ENCODE data around the gene RNF220. TPM values are rescaled to one million over a fixed set of nuclear protein-coding genes. Genes with fewer than 3 reads are reported as not detected.

The RNF220 gene
- polyA plus RNA-seq, 12 donors, result 36.9 to 80.5 (median 52.6) TPM; not detected in 1

- DNase-seq, result no peak
These were observed 201.7 kb downstream of the RNF220 start for GRCh38 chr1:44606701-44607281.

DNA sequence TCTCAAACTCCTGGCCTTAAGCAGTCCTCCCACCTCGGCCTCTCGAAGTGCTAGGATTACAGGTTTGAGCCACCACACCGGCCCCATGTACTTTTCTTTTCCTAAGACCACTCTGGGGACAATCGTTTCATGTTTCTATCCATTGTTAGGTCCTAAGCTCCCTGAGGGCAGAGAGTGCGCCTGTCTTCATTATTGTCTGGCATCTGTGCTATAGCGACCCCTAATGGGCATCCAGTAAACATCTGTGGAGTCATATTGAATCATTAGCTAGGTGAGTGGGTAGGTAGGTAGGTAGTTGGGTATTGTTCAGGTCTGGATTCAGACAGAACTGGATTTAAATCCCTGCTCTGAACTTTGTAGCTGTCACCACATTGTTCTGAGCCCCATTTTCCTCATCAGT lies 203.1 kb downstream of the RNF220 start:
- DNase-seq, result no peak

DNA sequence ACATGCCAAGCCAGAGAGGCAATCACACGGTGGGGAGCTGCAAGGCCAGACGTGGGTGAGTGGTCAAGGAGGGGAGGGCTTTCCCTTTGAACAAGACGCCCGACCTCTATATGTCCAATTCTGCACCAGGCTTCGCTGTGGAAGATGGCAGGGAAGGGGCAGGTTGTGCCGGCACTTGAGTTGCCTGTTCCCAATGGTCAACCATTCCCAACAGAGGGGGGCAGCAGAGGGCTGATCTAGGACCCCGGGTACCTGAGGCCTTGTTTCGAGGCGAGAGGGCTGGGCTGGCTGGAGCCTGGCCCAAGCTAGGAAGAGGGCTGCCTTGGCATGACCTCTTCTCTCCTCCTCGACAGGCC lies 204.3 kb downstream of the RNF220 start:
- DNase-seq, result no peak

DNA sequence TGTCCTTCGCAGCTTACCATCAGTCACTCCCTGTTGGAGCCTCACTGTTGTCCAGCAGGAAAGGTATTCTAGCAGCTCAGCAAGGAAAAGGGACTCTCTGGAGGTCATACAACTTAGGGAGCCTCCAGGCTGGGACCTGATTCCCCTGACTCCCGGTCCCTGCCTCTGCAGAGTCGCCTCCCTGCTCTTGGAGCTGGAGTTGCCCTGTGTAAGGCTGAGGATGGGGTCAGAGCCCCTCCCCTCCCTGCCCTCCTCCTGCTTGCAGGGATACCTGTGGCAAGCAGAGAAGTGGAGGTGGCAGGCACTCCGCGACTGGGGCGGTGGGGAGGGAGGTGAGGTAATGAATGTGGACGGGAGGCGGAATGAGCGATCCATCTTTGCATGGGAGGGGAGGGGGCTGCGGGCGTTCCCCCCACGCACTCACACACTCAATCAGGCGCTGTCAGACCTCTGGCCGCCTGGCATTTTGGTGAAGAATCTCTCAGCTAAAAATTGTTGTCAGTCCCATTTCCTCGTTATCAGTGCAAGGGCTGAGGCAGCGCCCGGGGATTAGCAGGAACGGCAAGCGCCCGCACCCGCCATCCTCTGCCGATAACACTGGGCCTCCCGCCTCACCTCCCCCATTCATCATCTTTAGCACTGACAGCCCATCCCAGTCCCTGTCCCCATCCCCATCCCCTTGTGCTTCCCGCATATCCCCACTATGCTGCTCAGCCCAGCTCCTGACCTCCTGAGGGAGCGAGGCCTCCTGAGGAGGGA lies 204.9 kb downstream of the RNF220 start:
- DNase-seq, result no peak

GRCh38 chr1:44610527-44611148 lies 205.6 kb downstream of the RNF220 start:
- no peak for DNase-seq

GRCh38 chr1:44611419-44611818 lies 206.4 kb downstream of the RNF220 start:
- DNase-seq, result no peak

DNA sequence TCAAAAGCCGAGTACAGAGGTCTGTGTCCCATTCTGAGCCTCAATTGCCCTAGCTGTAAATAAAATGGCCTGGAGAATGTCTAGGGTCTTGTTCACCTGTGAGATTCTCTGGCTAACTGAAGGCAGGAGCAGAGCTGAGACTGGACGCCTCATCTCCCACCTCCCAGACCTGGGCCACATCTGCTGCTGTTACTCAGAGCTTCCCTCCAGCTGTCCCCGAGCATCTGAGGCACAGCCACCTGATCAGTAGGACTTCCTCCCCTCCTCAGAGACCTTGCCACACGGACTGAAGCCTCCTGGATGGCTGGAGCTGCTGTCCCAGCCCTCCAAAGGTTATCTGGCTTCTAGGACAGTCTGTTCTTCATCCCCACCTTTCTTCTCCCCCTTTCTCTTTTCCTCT lies 206.8 kb downstream of the RNF220 start:
- no peak for DNase-seq

DNA sequence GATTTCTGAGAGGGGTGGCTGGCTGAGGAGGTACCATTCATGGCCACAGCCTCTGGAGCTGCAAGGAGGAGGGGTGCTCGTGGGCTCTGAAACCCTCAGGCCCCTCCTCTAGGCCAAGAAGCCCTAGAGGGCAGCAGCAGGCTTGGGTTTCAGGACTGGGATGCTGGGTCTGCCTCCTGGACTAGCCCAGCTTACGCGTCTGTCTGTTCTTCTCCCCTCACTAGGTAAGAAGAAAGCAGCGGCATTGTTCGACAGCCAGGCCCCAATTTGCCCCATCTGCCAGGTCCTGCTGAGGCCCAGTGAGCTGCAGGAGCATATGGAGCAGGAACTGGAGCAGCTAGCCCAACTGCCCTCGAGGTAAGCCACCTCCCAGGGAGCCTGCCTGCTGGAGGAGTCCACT lies 208.9 kb downstream of the RNF220 start:
- no peak for DNase-seq

GRCh38 chr1:44616284-44616990 lies 211.4 kb downstream of the RNF220 start:
- no peak for DNase-seq

DNA sequence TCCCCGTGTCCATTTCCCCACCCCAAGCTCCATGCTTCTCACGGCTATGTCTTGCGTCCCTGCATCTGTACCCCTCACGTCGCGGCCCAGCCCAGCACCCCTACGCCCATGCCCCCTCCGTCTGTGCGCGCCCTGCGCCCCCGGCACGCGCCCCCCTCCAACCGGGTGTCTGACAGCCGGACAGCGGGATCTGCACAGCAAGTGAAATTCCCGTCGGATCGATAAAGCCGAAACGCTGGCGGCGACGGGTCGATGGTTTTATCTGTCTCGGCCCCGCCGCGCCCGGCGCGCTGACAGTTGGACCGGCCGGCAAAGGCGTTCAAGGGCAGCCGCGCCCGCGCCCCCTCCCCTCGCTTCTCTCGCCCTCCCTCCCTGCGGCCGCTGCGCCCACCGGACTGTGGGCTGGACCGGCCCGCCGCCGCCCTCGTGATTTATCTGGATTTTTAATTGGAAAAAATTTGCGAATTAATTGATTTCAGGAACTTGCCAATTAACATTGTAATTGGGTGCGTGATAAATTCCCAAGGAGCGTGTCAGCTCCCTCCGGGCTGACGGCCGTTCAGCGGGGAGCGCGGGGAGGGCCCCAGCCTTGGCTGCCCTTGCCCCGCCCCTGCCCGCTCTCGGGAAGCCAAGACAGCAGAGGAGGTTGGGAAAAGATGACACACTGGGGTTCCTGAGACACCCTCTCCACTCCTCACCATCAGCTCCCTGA lies 212.1 kb downstream of the RNF220 start:
- no peak for DNase-seq

GRCh38 chr1:44617703-44618029 lies 212.6 kb downstream of the RNF220 start:
- no peak for DNase-seq

GRCh38 chr1:44619261-44619900 lies 214.3 kb downstream of the RNF220 start:
- DNase-seq, result no peak

DNA sequence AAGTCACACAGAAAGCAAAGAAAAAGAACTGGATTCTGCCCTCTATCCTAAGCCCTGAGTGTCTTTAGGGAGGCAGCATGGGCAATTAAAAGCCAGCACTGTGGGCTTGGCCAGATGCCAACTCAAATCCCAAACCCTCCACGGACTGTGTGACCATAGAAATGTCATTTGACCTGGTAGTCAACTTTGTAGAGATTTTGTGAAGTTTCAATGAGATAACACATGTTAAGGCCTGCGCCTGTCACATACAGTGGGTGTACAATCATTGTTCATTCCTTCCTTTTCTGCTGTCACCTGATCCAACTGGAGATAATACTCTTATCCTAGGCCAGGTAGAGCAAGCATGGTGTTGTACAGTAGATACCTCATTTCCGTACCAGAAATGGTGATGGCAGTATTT lies 215.0 kb downstream of the RNF220 start:
- DNase-seq, result no peak

- no peak for DNase-seq
These were observed 216.8 kb downstream of the RNF220 start for GRCh38 chr1:44621841-44622286.

DNA sequence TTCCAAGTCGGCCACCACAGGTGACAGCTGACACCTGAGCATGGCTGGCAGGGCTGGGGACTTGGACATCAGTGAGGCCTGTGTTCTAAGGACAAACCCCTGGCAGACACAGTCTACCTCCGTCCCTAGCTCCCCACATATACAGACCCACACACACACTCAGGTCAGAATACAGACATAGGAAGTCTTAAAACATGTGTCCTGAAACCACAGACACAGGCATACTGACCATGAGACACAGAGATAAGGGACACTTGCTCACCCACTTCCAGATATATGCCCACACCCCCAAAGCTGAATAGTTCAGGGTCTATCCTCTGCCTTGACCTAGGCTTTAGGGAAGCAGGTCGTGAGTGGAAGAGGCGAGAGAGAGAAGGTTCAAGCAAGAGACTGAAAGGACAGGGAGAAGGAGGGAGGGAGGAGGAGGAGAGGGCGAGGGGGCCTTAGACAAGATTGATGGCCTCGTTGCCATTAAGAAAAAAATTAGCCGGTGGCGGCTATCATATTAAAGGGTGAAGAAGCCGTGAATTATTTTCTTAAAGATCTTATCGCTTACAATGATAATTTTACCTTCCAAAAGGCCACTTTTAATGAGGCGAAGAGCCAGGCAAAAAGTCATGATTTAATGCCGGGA lies 219.3 kb downstream of the RNF220 start:
- DNase-seq, result no peak

DNA sequence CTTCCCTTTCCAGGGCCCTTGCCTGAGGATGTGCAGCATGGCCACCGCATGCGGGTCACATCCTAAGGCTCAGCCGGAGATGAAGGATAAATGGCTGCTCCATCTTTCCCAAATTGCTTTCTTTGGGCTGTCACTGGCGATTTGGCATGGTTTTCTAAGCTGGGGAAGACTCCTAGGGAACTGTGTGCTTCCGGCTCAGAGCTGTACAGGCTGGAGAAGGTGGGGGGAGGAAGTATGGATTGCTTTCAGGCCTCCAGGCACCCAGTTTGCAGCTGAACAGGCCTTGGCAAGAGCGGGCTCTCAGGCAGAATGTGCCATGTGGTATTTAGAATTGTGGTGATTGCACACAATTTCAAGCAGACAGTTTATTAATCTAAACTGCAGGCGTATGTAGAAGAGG lies 220.3 kb downstream of the RNF220 start:
- DNase-seq, result no peak

GRCh38 chr1:44628962-44629756 lies 224.1 kb downstream of the RNF220 start:
- no peak for DNase-seq

GRCh38 chr1:44630116-44630515 lies 225.1 kb downstream of the RNF220 start:
- DNase-seq, result no peak

- no peak for DNase-seq
These were observed 226.2 kb downstream of the RNF220 start for GRCh38 chr1:44631333-44631646.
